GM23338 (cell line): Measurements from ENCODE around the gene ELAVL2. TPM values are rescaled to one million over a fixed set of nuclear protein-coding genes. Genes with fewer than 3 reads are reported as not detected.

Source experiments
- ATAC-seq: fragments of 200-7000 bp; cut with Tn5 transposase; 3 replicates; pipeline ENCODE4 v1.9.1; 2020
- DNase-seq: peaks from one replicate; pipeline ENCODE4 v3.0.0-alpha.2; 2015; ENCODE audit warnings: low spot score
- H2AFZ ChIP-seq: fragments of 200-600 bp; sonication (generic); 2 replicates; pipeline ENCODE4 v1.8.0; 2016; ENCODE audit warnings: antibody characterized with exemption, mild to moderate bottlenecking, moderate library complexity
- H3F3A ChIP-seq: fragments of 200-600 bp; sonication (generic); replicated peaks from 2 replicates; pipeline ENCODE4 v1.8.0; 2017; ENCODE audit warnings: antibody characterized with exemption, mixed run types, low read depth
- H3K27ac ChIP-seq: fragments of 200-600 bp; sonication (generic); 2 replicates; pipeline ENCODE4 v1.6.1; 2016; ENCODE audit warnings: low read depth
- H3K27me3 ChIP-seq: fragments of 200-600 bp; sonication (generic); 2 replicates; pipeline ENCODE4 v1.8.0; 2016; ENCODE audit warnings: mild to moderate bottlenecking, mixed run types, moderate library complexity; ENCODE audit not compliant: insufficient read depth
- H3K36me3 ChIP-seq: fragments of 200-600 bp; sonication (generic); 2 replicates; pipeline ENCODE4 v1.8.0; 2016; ENCODE audit warnings: mild to moderate bottlenecking; ENCODE audit not compliant: insufficient read depth
- H3K4me1 ChIP-seq: fragments of 200-600 bp; sonication (generic); 2 replicates; pipeline ENCODE4 v1.8.0; 2016; ENCODE audit warnings: mild to moderate bottlenecking, moderate library complexity; ENCODE audit not compliant: insufficient read depth
- H3K4me2 ChIP-seq: fragments of 200-600 bp; sonication (generic); 2 replicates; pipeline ENCODE4 v1.7.1; 2017; ENCODE audit warnings: mixed run types
- H3K4me3 ChIP-seq: fragments of 200-600 bp; sonication (generic); 2 replicates; pipeline ENCODE4 v1.6.1; 2016; ENCODE audit warnings: mixed run types
- H3K79me2 ChIP-seq: fragments of 200-600 bp; sonication (generic); replicated peaks from 2 replicates; pipeline ENCODE4 v1.8.0; 2017; ENCODE audit warnings: mild to moderate bottlenecking; ENCODE audit not compliant: insufficient read depth
- H3K9me2 ChIP-seq: fragments of 200-600 bp; sonication (generic); 2 replicates; pipeline ENCODE4 v1.8.0; 2017; ENCODE audit not compliant: insufficient read depth
- H4K20me1 ChIP-seq: fragments of 200-600 bp; sonication (generic); replicated peaks from 2 replicates; pipeline ENCODE4 v1.8.0; 2017; ENCODE audit warnings: mild to moderate bottlenecking; ENCODE audit not compliant: insufficient read depth
- H3K27ac Mint-ChIP-seq: 2 replicates; pipeline ENCODE4 v1.8.0; 2020; ENCODE audit warnings: inconsistent platforms, mild to moderate bottlenecking, moderate library complexity, mixed read lengths
- H3K27me3 Mint-ChIP-seq: 3 replicates; pipeline ENCODE4 v1.8.0; 2022; ENCODE audit warnings: low read depth, mild to moderate bottlenecking, moderate library complexity, mixed read lengths, inconsistent platforms; ENCODE audit not compliant: insufficient read depth, poor library complexity
- H3K36me3 Mint-ChIP-seq: 3 replicates; pipeline ENCODE4 v1.8.0; 2021; ENCODE audit warnings: low read depth, mild to moderate bottlenecking, inconsistent platforms, moderate library complexity, mixed read lengths
- H3K4me1 Mint-ChIP-seq: 3 replicates; pipeline ENCODE4 v1.8.0; 2020; ENCODE audit warnings: mild to moderate bottlenecking, inconsistent platforms, mixed read lengths
- H3K4me3 Mint-ChIP-seq: 3 replicates; pipeline ENCODE4 v1.8.0; 2021; ENCODE audit warnings: moderate library complexity, mild to moderate bottlenecking, inconsistent platforms, mixed read lengths
- H3K9me3 Mint-ChIP-seq: 3 replicates; pipeline ENCODE4 v1.8.0; 2020; ENCODE audit warnings: moderate library complexity, mild to moderate bottlenecking, inconsistent platforms, mixed read lengths
- NANOG ChIP-seq: IDR thresholded peaks from 2 replicates; pipeline ENCODE4 v1.6.1; 2016; ENCODE audit warnings: antibody characterized with exemption, borderline replicate concordance
- ZNF331 ChIP-seq: fragments of 250-450 bp; sonication (Bioruptor Pico); IDR thresholded peaks from 2 replicates; pipeline ENCODE4 v1.5.0; 2020; ENCODE audit warnings: low read depth, mild to moderate bottlenecking, moderate library complexity
- ZNF462 ChIP-seq: fragments of 250-450 bp; sonication (Bioruptor Pico); IDR thresholded peaks from 2 replicates; pipeline ENCODE4 v1.5.0; 2020; ENCODE audit warnings: mild to moderate bottlenecking, moderate library complexity
- polyA plus RNA-seq: library from polyadenylated mRNA; unstranded; fragments of >200 nt; fragmentation: Nextera tagmentation; extraction: Ambion mirVana; gene quantifications from 2 replicates; pipeline ENCODE4 v1.2.1, GENCODE V29; 2016
- total RNA-seq: library from RNA; depleted of rRNA; stranded (reverse); fragments of >200 nt; shearing (Covaris generic); gene quantifications from 2 replicates; pipeline ENCODE4 v1.2.3, GENCODE V29; 2014
- TF ChIP-seq, protein P1 (sequence below), 2 experiments: fragments of 200-600 bp in 1 of 2; sonication (generic) in 1 of 2; conservative IDR thresholded peaks; 2 replicates each; pipeline versions ENCODE4 v1.5.1 to v1.6.1; 2016 to 2017; ENCODE audit warnings: antibody characterized with exemption in 2 of 2, low read depth in 2 of 2, mild to moderate bottlenecking in 2 of 2, moderate library complexity in 1 of 2

The ELAVL2 gene
- total and polyA plus RNA-seq, 2 experiments from 2014 or later = 18.6 to 42.4 TPM

DNA sequence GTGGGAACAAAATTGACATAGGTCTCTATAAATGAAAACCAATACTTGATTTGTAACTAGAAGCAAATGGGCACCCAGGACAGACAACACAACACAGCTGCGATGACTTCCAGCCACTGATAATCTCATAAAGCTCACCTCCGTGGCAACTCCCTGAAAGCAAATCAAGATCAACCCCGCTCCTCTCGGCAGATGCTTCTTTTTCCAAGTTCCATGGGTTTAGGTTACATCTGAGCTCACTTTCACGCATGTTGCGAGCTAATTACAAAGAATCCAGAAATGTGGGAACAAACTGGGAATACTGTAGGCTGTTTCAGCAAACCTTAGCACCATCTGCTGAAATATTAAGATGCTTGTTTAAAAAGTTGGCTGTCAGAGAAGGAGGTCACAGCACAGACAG lies 153.9 kb downstream of the ELAVL2 start:
- H3K9me3 Mint-ChIP-seq = no peaks in the 10 kb centered on the region; the same call in 2 of the 3 replicates
- Histone ChIP-seq H2AFZ (no peak overlapping the region), H3K4me2 (no peak overlapping the region), H3K27me3 (no peaks in the 10 kb centered on the region), H4K20me1 (peaks cover 7% of the 10 kb centered on the region), H3K4me1 (no peaks in the 10 kb centered on the region), H3K79me2 (peaks cover 23% of the 10 kb centered on the region), H3K36me3 (peaks cover 37% of the 10 kb centered on the region), H3F3A (0 out of 2 replicates have a peak, but pooled peaks cover 2% of the 10 kb centered on the region), H3K9me2 (no peaks in the 10 kb centered on the region), H3K27ac (no peak overlapping the region; the same call in 1 of the 2 replicates), H3K4me3 (no peak overlapping the region)
- H3K27ac Mint-ChIP-seq = no peak overlapping the region
- peaks cover 3% of the 10 kb centered on the region; the same call in 1 of the 3 replicates for H3K4me1 Mint-ChIP-seq
- TF ChIP-seq, protein P1, sequence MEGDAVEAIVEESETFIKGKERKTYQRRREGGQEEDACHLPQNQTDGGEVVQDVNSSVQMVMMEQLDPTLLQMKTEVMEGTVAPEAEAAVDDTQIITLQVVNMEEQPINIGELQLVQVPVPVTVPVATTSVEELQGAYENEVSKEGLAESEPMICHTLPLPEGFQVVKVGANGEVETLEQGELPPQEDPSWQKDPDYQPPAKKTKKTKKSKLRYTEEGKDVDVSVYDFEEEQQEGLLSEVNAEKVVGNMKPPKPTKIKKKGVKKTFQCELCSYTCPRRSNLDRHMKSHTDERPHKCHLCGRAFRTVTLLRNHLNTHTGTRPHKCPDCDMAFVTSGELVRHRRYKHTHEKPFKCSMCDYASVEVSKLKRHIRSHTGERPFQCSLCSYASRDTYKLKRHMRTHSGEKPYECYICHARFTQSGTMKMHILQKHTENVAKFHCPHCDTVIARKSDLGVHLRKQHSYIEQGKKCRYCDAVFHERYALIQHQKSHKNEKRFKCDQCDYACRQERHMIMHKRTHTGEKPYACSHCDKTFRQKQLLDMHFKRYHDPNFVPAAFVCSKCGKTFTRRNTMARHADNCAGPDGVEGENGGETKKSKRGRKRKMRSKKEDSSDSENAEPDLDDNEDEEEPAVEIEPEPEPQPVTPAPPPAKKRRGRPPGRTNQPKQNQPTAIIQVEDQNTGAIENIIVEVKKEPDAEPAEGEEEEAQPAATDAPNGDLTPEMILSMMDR (conservative IDR thresholded peaks at IDR 0.05; ENCODE audit: low read depth in 2 of 2) = no peak
- no peak for TF ChIP-seq ZNF331
- TF ChIP-seq ZNF462 (CRISPR knock-in tag) = no peak
- no peak overlapping the region for H3K4me3 Mint-ChIP-seq
- DNase-seq (no peak), ATAC-seq (no peak)
- peaks cover 5% of the 10 kb centered on the region for H3K27me3 Mint-ChIP-seq
- peaks cover 81% of the 10 kb centered on the region for H3K36me3 Mint-ChIP-seq

DNA sequence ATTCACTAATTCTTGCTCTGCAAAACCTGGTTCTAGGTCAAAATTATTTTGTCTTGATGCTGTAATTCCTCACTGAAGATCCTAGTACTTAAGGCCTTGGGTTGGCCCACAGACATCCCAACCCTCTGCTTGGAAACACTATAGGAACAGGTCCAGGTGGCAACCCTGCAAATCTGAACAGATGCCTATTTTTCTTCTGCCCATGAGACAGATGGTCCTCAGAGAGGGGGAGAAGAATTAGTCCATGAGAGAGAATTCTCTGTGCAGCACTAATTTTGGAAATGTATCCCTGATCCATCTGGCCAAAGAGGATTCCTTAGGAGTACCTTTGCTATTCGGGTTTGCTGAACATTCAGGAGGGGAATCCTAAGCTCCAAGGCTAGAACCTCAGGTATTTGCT lies 156.3 kb downstream of the ELAVL2 start:
- Histone ChIP-seq H3F3A (0 out of 2 replicates have a peak, but pooled peaks cover 2% of the 10 kb centered on the region), H4K20me1 (peaks cover 9% of the 10 kb centered on the region; the same call in 1 of the 2 replicates), H3K4me1 (no peaks in the 10 kb centered on the region), H3K27ac (no peak overlapping the region), H3K4me3 (no peak overlapping the region), H2AFZ (no peak overlapping the region), H3K27me3 (no peaks in the 10 kb centered on the region), H3K36me3 (peaks cover 49% of the 10 kb centered on the region), H3K4me2 (no peak overlapping the region), H3K9me2 (no peaks in the 10 kb centered on the region), H3K79me2 (peaks cover under 1% of the 10 kb centered on the region; the same call in 1 of the 2 replicates)
- H3K9me3 Mint-ChIP-seq = no peaks in the 10 kb centered on the region
- H3K4me3 Mint-ChIP-seq = no peak overlapping the region
- H3K36me3 Mint-ChIP-seq = peaks cover 82% of the 10 kb centered on the region
- H3K27ac Mint-ChIP-seq = no peak overlapping the region
- peaks cover 2% of the 10 kb centered on the region for H3K27me3 Mint-ChIP-seq
- DNase-seq (no peak), ATAC-seq (no peak)
- peaks cover 3% of the 10 kb centered on the region; the same call in 1 of the 3 replicates for H3K4me1 Mint-ChIP-seq
- TF ChIP-seq ZNF331 = no peak
- TF ChIP-seq NANOG = no peak
